Stimulated activated CD8-positive, alpha-beta memory T cell treated with anti-CD3 and anti-CD28 coated beads, Interleukin-4, amount 100 ng/mL, for 1 hour (primary cell): ENCODE data around the gene CREB3L4.

Source experiments
- DNase-seq, 2 donors: peaks; one replicate each; pipeline ENCODE4 v3.0.0-alpha.2; 2020; ENCODE audit warnings: low read depth in 2 of 2, low spot score in 1 of 2

Gene CREB3L4, protein sequence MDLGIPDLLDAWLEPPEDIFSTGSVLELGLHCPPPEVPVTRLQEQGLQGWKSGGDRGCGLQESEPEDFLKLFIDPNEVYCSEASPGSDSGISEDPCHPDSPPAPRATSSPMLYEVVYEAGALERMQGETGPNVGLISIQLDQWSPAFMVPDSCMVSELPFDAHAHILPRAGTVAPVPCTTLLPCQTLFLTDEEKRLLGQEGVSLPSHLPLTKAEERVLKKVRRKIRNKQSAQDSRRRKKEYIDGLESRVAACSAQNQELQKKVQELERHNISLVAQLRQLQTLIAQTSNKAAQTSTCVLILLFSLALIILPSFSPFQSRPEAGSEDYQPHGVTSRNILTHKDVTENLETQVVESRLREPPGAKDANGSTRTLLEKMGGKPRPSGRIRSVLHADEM

DNA sequence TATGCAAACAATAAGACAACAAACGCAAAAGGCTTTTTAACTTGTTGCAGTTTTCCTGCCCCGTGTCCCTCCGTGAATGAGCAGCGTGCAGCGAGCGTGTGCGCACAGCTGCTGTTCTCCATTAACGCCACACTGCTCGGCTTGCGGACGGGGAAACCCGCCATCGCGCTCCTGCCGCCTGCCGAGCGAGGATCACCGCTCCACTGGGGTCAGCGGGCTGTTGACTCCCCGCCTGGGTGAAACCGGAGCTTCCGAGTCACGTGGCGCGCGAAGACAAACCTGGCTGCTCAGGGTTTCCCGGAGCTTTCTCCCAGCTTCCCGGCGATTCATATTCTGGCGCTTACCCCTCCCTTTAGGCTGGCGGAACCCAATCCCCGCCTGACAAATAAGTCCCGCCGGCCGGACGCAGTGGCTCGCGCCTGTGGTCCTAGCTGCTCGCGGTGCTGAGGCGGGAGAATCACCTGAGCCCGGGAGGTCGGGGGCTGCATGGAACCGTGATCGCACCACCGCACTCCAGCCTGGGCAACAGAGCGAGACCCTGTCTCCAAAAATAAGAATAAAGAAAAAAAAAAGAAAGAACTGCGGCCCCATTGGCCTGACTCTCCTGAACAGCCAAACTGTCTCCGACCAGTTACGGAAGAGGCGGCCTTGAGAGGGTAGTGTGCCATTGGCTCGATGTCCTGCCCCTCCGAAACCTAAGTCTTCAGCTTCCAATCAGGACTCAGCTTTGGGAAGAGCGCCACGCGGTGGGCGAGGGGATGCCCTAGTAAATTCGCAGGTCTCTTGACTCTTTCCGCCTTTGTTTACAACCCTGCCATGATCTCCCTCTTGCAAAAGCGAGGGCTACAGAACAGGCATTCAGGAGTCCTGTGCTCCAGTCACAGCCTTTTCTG lies at the start of gene CREB3L4:
Gene CREB3L4 (plus strand): TSS at position 796 of the 893 bp plus-strand sequence. CDS start 624 bp downstream, outside the sequence.
- DNase-seq, result peak; percentile 57 to 63

- DNase-seq, result no peak
These were observed 47.5 kb upstream of the CREB3L4 start for GRCh38 chr1:153919876-153920852.

- DNase-seq, result no peak
These were observed 46.5 kb upstream of the CREB3L4 start for GRCh38 chr1:153921080-153921802.

GRCh38 chr1:153921803-153922075 lies 46.0 kb upstream of the CREB3L4 start:
- no peak for DNase-seq

- DNase-seq, result peak; percentile 31 to 35
These were observed 45.4 kb upstream of the CREB3L4 start for GRCh38 chr1:153922076-153922971.

- DNase-seq, result peak; percentile 92 to 97
These were observed 44.5 kb upstream of the CREB3L4 start, which contains the start of gene GATAD2B for GRCh38 chr1:153922972-153923925. Gene GATAD2B, minus strand, starts transcription at chr1:153922972. Its CDS starts 94,625 bp downstream, at chr1:153828347.

DNA sequence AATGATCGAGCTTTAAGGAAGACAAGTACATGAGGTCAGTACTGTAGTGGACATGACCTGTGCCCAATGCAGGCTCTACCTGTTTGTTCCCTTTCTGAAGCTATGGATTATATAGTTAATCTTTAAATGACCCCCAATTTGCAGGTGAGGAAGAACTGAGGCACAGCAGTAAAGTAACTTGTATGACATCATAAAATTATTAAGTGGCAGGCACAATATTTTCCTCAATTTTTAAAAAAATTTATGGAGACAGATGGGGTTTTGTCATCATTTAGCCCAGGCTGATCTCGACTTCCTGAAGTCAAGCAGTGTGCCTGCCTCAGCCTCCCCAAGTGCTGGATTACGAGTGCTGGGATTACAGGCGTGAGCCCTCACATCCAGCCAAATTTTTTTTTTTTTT lies 41.3 kb upstream of the CREB3L4 start:
- no peak for DNase-seq

GRCh38 chr1:153928245-153928644 lies 39.5 kb upstream of the CREB3L4 start:
- no peak for DNase-seq

DNA sequence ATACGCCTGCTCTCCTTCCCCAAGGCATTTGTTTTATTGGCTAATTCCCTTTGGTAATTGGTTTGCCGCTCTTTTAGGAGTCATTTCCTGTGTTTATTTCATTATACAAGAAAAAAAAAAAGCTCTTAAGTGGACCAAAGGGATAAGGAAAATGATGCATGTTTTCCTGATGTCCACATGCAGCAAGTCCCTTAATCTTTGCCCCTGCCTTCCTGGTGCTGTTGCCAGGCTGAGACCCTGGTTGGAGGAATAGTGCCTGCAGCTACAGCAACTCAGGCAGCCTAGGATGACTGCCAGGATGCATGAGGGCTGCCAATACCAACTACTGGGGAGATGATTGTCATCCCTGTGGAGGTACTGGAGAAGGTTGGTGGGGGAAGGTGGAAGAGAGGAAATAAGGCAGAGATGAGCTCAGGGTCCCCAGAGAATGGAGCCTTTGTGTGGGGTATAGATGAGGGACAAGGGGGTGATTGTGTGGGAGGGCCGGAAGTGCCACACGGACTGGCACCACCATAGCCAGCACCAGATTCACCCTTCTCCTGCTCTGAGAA lies 38.8 kb upstream of the CREB3L4 start:
- no peak for DNase-seq

GRCh38 chr1:153929426-153929825 lies 38.3 kb upstream of the CREB3L4 start:
- DNase-seq, result no peak

- no peak for DNase-seq
These were observed 37.4 kb upstream of the CREB3L4 start for GRCh38 chr1:153929981-153930948.

GRCh38 chr1:153932156-153933131 lies 35.3 kb upstream of the CREB3L4 start:
- no peak for DNase-seq

DNA sequence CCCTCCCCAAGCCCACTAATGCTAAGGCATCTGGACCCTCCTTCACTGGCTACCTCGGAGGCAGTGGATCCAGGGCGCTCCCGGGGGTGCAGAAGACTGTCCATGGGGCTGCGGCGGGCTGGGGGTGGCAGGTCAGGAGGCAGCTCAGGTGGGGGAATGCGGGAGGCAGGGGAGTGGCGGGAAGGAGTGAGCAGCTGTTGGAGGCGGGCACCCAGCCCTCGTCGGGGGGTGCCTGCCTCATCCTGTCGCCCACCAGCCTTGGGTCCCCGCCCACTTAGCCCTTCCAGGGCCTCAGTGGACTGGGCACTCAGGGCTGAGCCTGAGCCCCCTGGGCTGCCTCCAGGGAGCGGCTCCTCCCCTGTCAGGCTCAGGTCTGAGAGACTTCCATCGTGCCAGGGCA lies 34.3 kb upstream of the CREB3L4 start:
- no peak for DNase-seq

- DNase-seq, result no peak
These were observed 33.7 kb upstream of the CREB3L4 start for GRCh38 chr1:153933955-153934354.

- no peak for DNase-seq
These were observed 33.0 kb upstream of the CREB3L4 start for GRCh38 chr1:153934746-153935145.
